RWPE1 (cell line): ENCODE measurements around the gene NRIP2.

ENCODE experiments used
- CTCF ChIA-PET: fragments of 350-600 bp; sonication (Branson Sonifier 250); formaldehyde crosslinking; extraction: SDS; loops from one replicate; lab custom pipeline; 2021; lab: Yijun Ruan, JAX
- POLR2A ChIA-PET: fragments of 400-600 bp; formaldehyde crosslinking; extraction: SDS; loops from one replicate; lab custom pipeline; 2020; ENCODE audit warnings: antibody characterized with exemption; ENCODE audit not compliant: low non-redundant PET; lab: Yijun Ruan, JAX
- DNase-seq: peaks from one replicate; pipeline ENCODE4 v3.0.0; 2012; ENCODE audit warnings: low spot score
- H3K27ac ChIP-seq: fragments of 450-650 bp; 2 replicates; pipeline ENCODE4 v1.5.1; 2017
- CTCF ChIP-seq: fragments of 450-650 bp; conservative IDR thresholded peaks from 2 replicates; pipeline ENCODE4 v1.5.1; 2017; ENCODE audit warnings: low read depth, mild to moderate bottlenecking

The NRIP2 gene

GRCh38 chr12:2812290-2813213, 22.3 kb downstream of the NRIP2 start, which contains the start of gene ITFG2:
Gene ITFG2, plus strand, starts transcription at chr12:2812668. Its CDS starts 93 bp downstream, at chr12:2812761.
- TF ChIP-seq CTCF = no peak
- POLR2A ChIA-PET = no interaction called here
- DNase-seq = peak; percentile 94
- CTCF ChIA-PET = interaction anchor here (1.0 kb wide), 1 partner anchor 28 kb away, joined by 3 read pairs; no protein-coding TSS in a partner anchor
- peak within 1 kb of the TSS; percentile 85 for H3K27ac ChIP-seq

GRCh38 chr12:2811801-2812200, 23.0 kb downstream of the NRIP2 start:
- DNase-seq = no peak
- H3K27ac ChIP-seq = no peak overlapping the region
- no peak for TF ChIP-seq CTCF
- ChIA-PET CTCF (interaction anchor here (1.0 kb wide), 1 partner anchor 28 kb away, joined by 3 read pairs; no protein-coding TSS in a partner anchor), POLR2A (no interaction called here)

- no peak overlapping the region for H3K27ac ChIP-seq
- no peak for DNase-seq
- no peak for TF ChIP-seq CTCF
- ChIA-PET CTCF (no interaction called here), POLR2A (no interaction called here)
Observed at GRCh38 chr12:2806700-2807099, 28.1 kb downstream of the NRIP2 start.

GRCh38 chr12:2805143-2805520, 29.7 kb downstream of the NRIP2 start:
- no peak for TF ChIP-seq CTCF
- no peak overlapping the region for H3K27ac ChIP-seq
- POLR2A ChIA-PET = no interaction called here
- no peak for DNase-seq
- CTCF ChIA-PET = no interaction called here

- TF ChIP-seq CTCF = no peak
- no peak overlapping the region for H3K27ac ChIP-seq
- ChIA-PET POLR2A (no interaction called here), CTCF (no interaction called here)
- no peak for DNase-seq
Observed at GRCh38 chr12:2804393-2805142, 30.3 kb downstream of the NRIP2 start.

GRCh38 chr12:2803635-2804392, 31.0 kb downstream of the NRIP2 start:
- ChIA-PET CTCF (no interaction called here), POLR2A (no interaction called here)
- no peak for TF ChIP-seq CTCF
- DNase-seq = no peak
- H3K27ac ChIP-seq = no peak overlapping the region
